Effector CD4-positive, alpha-beta T cell (primary cell): Measurements from ENCODE around the gene ZBTB20.

Experiments used
- DNase-seq: peaks from one replicate; pipeline ENCODE4 v3.0.0-alpha.2; 2020

ZBTB20 gene

DNA sequence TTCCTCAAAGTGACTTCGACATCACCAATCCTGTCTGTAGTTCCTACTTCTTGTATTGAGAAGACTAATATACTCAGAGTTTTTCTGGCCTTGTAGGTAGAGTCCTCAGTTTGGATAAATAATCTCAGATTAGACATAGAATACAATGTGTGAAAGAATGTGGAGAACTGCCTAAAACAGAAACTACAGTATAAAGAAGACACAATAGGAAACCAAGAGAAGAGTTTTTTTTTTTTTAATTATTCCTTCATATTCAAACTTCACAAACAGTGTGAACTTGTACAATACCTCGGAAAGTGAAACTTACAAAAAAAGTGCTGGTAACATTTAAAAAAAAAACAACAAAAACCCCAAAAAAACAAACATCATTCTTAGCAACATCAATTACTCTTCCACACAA is 832.8 kb downstream of the ZBTB20 start:
- DNase-seq, result no peak

DNA sequence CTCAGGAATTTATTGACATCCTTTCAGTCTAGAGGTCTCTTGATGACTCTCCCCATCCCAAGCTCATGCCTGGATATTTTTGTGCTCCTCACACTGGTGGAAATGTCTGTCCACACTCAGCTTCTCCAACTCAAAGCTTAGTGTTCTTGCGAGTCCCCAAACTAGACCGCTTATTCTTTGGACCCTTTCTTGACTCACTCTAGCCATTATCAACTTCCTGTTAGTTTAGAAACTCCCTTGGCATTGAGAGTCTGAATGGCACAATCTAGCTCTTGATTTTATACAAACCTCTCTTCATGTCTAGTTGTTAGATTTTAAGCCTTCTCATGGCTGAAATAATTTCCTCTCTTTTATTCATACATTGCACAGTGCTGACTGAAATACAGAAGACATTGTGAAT is 833.7 kb downstream of the ZBTB20 start:
- DNase-seq, result no peak

DNA sequence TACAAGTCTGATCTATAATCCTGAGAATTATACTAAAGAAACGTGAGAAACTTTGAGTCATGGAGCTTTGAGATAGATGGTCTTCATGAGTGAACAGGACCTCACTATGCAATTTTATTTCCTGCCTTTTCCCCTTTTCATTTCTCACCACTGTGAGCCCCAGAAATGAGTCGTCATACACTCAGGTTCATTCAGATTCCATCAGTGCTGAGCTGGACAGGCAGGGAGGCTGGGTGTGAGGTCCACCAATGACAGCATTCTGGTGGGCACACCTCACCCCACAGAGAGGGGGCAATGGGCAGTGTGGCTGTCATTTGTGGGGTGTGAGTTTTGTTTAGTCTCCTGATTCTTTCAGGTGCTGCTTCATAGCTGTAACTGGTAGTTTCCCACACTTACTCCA is 836.4 kb downstream of the ZBTB20 start:
- DNase-seq, result no peak

DNA sequence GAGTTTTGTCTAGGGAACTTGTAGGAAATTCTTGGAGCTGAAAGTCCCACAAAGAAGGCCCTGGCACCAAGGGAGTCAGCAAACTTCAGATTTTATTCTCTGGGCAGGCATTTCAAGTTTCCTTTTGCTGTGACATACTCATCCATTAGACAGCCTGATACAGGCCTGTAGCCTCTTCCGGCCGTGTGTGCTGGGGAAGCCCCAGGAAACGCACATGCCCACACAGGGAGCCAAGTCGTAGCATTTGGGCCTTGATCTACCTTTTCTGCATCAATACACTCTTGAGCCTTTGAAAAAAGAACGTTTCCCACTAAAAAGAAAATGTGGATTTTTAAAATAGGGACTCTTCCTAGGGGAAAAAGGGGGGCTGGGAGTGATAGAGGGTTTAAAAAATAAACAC is 838.3 kb downstream of the ZBTB20 start:
- peak; percentile 63 for DNase-seq

DNA sequence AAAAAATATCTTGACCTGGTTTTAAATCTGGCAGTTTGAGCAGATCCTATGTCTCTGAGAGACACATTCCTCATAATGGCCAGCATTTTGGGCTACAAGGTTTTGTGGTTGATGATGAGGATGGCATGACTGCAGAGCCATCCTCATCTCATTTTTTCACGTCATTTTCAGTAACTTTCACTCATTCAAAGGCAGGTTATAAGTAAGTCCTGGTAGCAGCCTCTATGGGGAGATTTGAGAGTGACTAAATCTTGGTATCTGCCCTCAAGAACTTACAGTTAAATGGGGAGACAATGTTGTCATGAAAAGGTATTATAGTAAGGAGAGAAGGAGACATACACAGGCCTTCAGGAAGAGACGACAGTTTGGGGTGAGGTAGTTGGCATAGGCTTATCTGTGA is 838.7 kb downstream of the ZBTB20 start:
- DNase-seq, result no peak

DNA sequence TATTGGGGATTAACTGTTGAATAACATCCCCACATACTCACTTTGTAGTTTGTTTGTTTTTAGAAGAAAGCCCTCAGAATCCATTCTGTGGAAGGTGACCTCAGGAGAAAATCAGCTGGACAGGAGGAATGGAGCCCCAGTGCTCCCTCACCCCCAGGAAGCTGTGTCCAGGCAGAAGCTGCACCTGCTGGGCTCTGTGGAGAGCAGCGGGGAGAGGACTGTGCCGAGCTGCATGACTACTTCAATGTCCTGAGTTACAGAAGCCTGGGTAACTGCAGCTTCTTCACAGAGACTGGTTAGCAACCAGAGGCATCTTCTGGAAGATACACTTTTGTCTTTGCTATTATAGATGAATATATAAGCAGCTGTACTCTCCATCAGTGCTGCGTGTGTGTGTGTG is 839.3 kb downstream of the ZBTB20 start:
- DNase-seq, result no peak

DNA sequence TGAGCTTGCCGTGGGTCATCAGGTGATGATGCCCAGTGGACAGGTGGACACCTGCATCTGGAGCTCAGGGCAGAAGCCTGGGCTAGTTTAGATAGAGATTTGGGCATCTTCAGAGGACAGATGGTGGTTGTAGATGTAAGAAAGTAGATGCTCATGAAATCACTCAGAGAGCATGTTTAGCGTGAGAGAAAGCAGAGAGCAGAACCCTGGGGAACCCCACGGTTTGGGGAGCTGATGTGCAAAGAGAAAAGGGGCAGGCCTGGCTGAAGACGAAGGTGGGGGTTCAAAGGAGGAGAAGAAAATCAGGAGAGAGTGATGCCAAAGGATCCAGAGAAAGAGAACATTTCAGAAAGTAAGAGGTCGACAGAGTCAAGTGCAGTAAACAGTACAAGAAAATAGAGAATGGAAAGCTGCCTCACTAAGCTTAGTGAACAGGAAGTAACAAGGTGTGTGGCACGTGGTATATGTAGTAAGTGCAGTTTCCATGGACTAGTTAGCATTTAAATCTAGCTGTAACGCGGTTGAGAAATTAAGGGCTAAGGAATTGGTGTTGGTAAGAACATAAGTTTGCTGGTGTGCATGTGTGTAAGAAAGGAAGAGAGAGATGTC is 839.8 kb downstream of the ZBTB20 start:
- DNase-seq, result no peak

DNA sequence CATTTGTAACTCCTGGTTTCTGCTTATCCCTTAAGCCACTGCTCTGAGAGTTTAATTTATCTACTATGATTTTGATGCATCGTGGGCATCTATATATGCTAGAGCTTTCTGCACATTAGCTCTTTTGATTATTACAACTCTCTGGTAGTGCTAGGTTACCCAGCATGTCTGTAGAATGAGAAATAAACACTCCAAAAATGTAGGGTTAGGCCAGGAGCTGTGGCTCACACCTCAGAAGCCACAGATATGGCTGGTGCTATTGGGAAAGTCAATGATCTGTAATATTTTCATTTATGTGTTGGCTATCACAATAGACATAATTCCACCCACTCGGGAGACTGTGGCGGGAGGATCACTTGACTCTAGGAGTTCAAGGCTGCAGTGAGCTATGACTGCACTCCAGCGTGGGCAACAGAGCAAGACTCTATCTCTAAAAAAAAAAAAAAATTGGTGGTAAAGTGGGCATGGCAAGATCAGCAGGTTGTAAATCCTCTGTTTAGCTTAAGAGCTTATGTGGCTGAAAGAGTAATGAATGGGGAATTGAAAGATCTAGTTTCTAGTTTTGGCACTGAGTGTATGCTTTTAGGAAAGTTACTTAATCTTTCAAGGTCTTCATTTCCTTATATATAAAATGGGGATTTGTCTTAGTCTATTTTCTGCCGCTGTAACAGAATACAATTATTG is 847.0 kb downstream of the ZBTB20 start:
- DNase-seq, result no peak

DNA sequence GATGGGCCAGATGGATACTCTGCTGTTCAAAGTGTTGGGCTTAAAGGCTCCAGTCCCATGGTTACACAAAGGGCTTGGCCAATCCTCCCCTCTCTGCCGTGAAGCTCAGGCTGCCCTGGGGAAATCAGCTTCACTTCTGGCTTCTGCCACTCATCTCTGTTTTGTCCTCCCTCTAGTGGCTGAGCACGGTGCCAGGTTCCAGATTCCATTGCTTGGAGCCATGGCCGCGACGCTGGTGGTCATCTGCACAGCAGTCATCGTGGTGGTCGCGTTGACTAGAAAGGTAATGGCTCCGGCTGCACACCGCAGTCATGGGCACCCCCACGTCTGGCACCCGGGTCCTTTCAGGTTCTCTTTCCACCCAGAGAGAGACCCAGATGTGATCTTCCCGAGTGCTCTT is 847.7 kb downstream of the ZBTB20 start:
- peak; percentile 39 for DNase-seq

DNA sequence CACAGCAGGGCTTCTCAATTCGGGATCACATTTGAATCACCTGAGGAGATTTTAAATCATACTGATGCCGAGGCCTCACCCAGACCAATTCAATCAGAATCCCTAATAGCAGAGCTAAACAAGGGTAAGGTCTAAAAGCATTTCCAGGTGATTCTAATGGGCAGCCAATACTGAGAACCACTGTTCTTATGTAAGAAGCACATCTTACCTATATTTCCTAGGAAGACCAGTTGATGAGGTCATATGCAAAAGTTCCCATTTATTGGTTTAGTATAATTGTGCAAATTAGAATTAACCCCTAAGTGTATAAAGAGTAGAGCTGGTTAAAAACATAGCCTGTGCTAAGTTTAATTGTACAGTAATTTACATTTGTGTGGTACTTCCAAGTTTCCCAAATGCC is 851.1 kb downstream of the ZBTB20 start:
- no peak for DNase-seq

DNA sequence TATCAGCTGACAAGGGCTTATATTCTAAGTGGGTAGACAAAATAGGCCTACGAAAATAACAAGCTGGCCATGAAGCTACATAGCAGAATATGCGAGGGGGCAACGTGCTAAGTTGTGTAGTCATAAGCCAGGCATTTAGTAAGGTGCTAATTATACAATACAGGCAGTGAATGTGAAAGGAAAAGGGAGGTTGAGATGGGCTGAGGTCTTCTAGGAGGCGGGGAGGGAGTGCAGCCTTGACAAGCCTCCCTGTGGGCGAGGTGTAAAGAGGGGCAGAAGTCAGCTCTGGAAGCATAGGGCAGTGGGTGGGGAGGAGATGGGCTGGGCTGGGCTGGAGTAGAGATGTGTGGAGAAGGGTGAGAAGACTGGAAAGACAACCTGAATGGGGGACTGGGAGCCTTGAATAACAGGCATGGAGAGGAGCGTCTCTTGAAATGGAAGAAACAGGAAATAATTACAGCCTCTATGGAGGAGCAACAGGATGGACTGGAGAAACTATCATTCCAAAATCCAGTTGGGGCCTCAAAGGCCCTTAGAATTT is 852.1 kb downstream of the ZBTB20 start:
- no peak for DNase-seq

DNA sequence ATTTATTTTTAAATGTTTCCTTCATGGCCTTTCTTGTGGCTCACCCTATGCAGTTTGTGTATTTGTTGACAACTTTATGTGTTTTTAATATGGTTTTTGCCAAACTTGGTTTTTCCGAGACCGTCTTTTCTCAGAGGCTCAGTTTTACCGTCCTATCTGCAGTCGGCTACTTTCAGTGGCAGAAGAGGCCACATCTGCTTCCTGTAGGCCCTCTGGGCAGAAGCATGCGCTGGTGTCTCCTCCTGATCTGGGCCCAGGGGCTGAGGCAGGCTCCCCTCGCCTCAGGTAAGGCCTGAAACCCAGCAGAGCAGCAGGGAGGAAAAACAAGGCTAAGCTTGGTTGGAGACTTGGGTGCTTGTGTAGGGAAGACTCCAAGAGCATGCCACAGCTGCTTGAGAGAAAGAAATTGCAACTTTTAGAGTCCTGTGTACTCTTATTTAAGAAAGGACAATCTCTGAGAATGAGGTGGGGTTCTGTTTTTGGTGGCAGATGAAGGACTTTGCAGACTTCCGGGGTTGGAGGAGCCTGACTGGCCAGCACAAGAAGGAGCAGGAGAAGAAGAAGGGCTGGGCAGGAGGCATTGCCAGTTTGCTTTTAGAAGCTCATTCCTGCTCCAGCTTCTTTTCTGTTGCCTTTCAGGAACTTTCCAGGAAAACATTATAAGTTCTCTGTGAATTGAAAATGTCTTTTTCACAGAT is 853.1 kb downstream of the ZBTB20 start, which contains the start of gene TIGIT:
TSS of gene TIGIT (plus strand) at position 191 of the 698 bp plus-strand sequence. CDS start at position 225, 34 bp downstream.
- no peak for DNase-seq

DNA sequence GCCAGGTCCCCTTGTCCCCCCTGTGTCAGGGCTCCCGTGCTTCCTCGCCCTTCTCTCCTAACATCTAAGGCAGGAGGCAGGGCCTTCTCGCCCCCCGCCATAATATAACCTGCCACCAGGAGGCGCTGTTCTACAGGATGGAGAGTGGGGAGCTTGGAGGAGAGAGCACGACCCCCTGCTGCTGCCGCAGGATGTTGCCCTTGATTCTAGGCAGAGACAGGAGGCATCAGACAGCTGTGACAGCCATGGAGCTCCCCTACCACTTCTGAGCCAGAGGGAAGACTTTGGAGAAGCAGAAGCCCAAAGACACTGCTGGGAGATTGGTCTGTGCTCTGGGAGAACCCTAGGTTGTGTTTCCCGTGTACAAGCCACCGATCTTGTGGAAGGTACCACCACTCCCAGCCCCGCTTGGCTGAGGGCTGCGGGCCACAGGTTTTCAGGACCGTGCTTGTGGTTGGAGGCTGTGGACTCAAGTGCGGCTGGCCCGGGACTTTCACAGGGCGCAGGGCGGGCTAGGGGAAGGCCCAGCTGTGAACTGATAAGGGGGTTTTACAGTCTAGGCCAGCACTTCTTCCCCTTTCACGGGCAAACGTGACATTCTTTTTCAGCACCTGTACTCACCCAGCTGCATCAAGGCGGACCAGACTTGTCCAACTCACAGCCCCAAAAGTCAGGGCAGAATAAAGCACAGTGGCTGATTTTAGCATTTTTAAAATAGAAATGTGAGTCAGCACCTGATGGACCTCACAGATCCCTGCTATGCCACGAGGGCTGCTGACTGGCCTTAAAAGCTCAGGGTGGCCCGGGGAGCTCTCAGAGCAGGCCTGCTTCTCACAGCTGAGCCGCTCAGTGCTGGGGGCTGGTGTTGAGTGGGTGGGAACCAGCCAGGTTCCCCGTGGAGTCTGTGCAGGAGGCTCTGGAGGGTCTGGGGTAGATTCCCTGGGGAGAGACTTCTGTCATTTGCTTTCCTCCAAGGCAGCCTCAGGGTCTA is 855.9 kb downstream of the ZBTB20 start:
- DNase-seq, result peak; percentile 93

DNA sequence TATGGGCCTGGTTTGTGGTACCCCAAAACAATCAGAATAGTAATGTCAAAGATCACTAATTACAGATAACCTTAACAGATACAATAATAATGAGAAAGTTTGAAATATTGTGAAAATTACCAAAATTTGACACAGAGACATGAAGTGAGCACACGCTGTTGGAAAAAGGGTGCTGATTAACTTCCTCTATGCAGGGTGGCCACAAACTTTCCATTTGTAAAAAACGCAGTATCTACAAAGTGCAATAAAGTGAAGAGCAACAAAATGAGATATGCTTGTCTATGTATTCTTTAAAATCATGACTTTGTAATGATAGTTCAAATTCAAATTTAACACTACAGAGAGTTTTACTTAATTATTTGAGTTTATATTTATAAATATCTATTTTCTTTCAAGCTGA is 860.8 kb downstream of the ZBTB20 start:
- no peak for DNase-seq

DNA sequence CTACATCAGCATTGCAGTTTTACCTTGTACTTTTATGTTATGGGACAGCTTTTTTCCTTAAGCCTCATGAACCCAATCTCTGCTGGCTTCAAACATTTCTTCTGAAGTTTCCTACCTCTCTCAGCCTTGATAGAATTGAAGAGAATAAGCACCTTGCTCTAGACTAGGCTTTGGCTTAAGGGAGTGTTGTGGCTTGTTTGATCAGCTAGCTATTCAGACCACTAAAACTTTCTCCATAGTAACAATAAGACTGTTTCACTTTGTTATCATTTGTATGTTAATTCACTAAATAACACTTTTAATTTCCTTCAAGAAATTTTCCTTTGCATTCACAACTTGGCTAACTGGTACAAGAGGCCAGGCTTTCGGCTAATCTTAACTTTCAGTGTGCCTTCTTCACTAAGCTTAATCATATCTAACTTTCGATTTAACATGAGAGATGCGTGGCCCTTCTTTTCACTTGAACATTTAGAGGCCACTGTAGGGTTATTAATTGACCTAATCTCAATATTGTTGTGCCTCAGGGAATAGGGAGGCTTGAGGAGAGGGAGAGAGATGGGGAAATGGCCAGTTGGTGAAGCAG is 861.3 kb downstream of the ZBTB20 start:
- no peak for DNase-seq

DNA sequence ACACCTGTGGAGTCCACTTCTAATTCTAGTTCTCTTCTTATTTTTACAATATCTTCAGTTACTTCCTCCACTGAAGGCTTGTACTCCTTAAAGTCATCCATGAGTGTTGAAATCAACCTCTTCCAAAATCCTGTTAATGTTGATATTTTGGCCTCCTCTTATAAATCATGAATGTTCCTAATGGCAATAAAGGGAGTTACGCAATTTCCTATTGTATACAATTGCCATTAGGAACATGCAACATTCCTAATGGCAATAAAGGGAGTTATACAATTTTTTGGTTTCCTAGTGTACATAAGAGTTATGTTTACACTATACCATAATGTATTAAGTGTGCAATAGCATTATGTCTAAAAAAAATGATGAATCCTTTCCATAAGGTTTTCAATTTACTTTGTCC is 862.4 kb downstream of the ZBTB20 start:
- DNase-seq, result no peak
